COLO668 (cell line): ENCODE results near the gene TIGD1.

Experiments
- DNase-seq: peaks from one replicate; lab custom pipeline; 2025; ENCODE audit not compliant: unreplicated experiment; lab: John Stamatoyannopoulos, UW

The TIGD1 gene

DNA sequence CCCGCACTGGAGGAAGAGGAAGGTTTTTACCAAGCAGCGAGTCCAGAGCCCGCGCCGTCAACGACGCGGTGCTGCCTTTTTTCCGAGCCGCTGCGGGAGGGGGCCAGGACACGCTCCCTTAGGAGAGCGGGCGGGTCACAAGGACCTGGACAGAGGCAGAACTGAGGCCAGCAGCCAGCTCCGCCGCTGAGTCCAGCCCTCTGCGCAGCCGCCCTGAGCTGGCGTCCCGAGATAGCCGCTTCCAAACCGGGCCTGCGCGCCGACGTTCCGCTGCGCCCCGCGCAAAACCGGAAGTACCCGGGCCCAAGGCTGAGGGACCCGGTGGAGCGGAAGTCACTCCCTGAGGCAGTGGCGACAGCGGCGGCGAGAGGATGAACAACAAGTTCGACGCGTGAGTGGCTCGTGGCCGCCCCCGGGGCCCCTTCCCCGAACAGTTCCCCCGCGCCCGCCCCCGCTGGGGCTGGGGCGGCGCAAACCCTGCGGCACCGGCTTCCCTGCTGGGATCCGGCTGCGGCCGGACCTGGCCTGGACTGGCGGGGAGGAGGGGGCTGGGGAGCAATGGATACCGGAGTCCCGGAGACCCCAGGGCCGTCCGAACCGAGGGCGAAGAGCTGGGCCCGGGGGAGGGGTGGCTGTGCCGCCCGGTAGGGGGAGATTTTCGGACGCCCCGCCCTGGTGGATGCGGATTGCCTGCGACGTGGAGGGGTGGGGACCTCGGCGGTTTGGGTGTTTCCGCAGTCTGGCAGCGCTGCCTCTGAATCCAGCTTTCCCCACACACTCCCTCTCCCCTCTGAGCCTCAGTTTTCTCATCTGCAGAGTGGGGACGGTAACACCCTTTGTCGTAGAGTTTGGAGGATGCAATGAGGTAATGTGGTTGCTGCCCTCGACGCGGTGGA is at the start of gene TIGD1, which contains the start of gene EIF4E2:
Gene TIGD1, minus strand, starts transcription at position 204 of the 896 bp plus-strand sequence. CDS start 675 bp downstream, outside the sequence.
Gene EIF4E2, plus strand, starts transcription at position 336 of the 896 bp plus-strand sequence. Its CDS starts 36 bp downstream, at position 372.
- peak; percentile 94 for DNase-seq

DNA sequence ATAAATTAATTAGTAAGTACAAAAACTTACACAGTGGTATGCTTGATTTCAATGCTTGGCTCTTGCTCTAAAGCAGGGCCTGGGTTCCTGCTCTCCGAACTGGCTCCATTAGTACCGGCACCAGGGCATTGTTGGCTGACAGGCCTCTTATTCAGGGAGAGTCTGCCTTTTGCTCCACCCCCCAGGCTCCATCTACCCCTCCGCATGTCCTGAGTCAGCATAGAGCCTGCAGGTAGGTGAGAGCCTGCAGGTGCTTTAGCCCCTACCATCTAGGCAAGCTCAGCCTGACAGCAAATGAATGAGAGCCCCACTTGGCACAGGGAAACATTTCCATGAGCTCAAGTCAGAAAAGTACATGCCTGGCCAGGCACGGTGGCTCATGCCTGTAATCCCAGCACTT is 47.9 kb upstream of the TIGD1 start:
- no peak for DNase-seq

DNA sequence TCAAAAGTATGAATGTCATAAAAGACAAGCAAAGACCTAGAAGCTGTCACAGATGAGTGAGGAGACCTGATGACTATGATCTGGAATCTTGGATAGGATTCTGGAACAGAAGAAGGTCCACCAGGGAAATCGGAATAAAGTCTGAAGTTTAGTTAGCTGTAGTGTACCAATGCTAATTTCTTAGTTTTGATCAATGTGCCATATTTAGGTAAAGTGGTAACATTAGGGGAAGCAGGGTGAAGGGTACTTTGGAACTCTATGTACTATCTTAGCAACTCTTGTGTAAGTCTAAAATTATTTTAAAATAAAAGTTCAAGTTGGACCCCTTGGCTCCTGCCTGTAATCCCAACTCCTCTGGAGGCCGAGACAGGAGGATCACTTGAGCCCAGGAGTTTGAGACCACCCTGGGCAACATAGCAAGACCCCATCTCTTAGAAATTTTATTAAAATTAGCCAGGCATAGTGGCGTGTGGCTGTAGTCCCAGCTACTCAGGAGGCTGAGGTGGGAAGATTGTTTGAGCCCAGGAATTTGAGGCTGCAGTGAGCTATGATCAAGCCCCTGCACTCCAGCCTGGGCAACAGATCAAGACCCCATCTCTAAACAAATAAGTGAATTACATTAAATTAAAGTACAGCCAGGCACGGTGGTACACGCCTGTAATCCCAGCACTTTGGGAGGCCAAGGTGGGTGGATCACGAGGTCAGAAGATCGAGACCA is 47.2 kb upstream of the TIGD1 start:
- no peak for DNase-seq

DNA sequence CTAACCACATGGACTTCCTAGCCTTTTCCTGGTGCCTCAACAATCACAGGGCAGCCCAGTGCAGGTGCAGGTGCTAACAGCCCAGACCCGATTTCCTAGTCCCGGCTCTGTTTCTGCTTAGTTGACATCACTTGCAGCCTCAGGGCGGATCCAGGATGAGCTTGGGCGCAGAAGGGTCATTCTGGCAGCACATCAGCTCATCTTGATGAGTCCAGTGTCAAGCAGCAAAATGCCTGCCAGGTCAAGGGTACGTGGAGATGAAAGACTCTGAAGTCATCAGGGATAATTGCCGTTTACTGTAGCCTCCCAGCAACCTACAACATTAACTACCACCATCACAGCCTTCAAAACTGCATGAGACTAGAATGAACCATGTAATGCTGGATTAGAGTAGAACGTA is 43.6 kb upstream of the TIGD1 start:
- DNase-seq = no peak

DNA sequence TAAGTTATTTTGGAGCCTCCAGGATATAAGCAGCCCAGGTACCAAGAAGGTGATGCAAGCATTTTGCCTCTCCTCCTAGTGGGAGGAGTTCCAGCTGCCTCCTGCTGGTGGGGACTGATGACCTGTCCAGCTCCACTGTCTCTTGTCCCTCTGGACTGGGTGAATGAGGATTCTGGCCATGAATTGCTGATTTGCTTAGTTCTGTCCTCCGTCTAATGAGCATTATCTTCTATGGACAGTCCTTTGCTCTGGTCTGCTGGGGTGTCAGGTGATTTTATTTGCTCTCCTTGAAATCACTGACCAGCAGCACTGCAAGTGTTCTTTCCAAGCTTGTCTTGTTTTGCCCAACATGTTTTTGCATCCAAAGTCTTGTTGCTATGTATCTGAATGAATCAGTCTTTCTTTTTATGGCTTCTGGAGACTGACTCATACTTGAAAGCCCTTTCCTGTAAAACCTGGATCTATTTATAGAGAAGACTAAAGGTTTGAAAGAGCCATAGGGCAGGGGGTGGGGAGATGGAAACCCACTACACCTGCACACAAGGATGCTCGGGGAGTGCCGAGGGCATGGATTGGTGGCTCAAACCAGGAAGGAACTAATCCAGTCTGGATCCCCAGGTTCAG is 42.5 kb upstream of the TIGD1 start:
- peak; percentile 32 for DNase-seq

DNA sequence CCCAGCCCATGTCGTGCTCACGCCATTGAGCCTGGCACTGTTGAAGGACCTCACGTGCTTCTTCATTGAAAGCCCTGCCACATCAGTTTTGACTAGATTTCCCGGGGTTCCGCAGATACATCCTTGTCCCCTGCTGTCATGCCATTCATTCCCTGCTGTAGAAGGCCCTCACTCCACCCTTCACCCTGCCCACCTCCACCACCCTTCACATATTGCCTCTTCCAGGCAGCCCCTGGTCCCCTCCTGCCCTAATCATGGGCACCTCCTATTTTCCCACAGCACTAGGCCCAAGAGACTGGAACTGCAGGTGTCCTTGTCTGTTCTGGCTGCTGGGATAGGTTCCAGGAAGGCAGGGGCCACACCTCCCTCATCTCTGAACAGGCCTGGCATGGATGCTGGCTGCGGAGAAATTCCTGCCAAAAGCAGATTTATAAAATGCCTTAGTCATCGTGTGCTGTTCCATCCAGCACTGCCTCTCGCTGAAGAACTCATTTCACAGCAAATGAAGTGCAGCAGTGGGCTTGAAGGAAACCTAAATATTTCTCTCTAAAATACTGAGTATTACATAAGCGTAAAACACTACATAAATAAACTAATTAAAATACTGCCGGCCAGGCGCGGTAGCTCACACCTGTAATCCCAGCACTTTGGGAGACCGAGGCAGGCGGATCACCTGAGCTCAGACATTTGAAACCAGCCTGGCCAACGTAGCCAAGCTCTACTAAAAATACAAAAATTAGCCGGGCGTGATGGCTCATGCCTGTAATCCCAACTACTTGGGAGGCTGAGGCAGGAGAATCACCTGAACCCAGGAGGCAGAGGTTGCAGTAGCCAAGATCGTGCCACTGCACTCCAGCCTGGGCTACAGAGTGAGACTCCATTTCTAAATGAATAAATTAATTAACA is 38.6 kb upstream of the TIGD1 start:
- no peak for DNase-seq

DNA sequence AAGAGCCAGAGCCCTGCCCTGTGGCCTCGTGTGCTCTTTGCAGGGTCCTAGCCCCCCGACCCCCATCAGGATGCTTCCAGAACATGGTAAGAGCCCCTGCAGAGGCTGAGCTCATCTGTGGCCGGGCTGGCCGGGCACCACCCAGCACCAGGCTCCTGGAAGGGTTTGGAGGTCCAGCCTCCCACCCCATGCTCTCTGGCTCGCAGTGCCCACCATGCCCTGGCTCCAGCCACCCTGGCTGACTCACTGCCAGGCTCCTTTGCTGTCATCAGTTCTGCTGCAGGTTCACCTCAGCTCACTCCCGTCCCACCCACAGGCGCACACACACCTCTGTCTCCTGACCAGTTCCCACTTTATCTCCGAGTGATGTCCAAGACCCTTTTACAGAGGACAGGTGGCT is 37.7 kb upstream of the TIGD1 start:
- DNase-seq = no peak

DNA sequence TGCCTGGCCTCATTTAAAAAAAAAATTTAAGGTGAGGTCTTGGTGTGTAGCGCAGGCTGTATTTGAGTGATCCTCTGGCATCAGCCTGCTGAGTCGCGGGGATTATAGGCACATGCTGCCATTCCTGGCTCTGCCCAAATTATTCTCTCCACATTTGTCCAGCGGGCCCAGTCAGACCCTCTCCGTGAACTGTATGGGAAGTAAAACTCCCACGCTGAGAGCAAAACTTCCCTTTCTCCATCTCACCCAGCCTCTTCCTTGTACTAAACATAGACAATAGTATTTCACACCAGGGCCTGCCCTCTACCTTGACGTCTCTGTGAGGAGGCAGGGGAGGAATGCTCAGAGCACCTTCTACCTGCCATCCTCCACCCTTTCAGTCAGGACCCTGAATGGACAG is 37.2 kb upstream of the TIGD1 start:
- no peak for DNase-seq

DNA sequence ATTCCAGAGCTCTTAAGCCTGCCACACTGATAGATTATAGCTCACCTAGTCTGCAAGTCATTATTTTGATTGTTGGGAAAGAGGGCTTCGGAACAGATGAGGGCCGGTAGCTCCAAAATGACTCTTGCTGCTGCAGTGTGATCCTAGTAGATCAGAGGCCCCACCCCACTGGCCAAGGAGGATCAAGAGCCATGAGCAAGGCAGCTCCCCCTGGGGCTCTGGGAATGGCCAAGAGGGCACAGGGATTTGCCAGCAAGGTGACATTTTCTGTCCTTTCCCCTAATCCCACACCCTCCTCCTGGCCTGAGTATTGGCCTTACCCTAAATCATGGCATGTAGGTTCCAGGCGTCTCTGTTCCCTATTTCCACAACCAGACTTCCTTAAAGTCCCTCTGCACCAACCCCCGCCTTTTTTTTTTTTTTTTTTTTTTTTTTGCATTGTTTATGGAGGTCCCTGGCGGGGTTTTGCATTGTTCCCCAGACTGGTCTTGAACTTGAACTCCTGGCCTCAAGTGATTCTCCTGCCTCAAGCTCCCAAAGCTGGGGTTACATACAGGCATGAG is 36.7 kb upstream of the TIGD1 start:
- DNase-seq = no peak

DNA sequence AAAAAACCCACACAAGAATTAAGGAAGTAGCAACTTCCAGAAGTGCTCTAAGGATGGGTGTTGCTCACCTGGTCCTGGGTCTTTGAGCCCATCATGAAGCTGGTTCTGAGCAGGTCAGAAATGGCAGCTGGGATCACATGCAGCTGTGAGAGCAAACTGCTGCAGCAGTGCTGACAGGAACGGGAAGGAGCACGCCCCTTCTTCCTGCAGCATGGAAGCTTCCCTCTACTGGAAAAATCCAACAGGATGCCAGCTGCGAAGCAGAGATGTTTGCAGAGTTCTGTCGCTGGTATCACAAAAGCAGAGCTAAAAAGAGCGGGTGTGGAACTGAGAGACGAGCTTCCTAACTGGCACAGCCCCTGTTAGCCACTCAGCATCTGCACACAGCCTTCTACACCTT is 33.9 kb upstream of the TIGD1 start:
- peak; percentile 3 for DNase-seq

DNA sequence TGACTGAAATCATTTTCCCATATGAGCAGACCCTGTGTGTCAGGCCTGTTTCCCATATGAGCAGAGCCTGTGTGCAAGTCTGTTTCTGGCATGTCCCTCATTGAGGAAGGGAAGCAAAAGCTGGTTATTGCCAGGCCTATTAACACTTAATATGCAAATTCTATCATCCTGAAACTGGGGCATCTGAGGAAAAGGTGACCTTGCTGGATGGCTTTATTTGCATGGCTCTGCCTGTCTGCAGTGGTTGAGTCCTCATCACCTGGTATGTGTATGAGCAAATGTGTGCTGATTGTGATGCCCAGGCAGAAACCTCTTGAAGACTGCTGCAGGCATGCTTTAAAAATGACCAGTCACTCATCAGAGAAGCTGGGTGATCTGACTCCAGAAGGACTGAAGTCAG is 31.4 kb upstream of the TIGD1 start:
- no peak for DNase-seq

DNA sequence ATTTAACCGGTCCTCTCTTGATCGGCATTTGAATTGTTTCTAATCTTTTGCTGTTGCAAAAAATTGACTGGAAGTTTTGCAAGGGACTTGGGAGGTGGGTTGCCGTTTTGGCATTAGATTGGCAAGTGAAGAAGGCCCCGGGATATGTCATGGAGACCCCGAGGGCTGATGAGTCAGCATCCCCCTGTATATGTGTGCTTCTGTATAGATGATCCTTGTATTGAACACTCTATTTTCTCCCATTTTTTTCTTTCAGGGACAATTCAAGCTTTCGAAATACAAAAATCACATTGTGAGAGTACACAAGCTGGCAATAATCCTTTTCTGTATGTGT is 30.3 kb upstream of the TIGD1 start:
- DNase-seq = no peak

DNA sequence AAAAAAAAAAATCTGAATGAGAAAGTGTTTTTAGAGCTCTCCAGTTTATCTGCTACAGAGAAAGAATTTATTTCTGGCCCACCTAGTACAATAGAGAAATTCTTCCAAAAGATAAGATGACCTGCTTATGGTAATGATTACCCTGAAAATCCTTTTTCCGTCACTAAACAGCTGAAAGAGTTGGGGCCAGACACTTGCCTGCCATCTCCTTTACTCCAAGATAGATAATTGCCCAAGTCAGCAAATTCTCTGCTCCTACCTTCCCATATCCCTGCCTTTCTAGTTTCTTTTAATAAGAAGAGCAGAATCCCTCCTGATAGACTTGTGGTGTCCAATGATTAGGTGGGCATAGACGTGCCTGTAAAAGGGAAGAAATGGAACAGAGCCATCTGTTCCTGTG is 28.3 kb upstream of the TIGD1 start:
- no peak for DNase-seq

DNA sequence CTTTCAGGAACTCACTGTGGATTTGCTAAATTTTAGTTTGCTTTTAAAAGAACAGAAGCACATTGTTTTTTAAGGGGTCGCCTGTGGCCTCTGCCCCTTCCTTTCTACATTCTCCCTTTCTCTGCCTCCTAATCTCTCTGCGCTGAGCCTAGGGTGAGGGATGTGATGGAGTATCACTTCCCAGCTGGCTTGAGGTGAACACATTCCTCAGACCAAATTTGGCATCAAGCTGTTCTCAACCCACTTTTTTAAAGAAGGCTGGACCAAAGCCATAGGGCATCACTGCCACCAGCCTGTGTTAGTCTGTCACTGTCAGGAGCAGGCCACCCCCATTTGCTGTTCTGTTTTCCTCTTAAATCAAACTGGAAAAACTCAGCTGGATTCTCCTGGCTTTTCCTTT is 27.5 kb upstream of the TIGD1 start:
- DNase-seq = no peak

DNA sequence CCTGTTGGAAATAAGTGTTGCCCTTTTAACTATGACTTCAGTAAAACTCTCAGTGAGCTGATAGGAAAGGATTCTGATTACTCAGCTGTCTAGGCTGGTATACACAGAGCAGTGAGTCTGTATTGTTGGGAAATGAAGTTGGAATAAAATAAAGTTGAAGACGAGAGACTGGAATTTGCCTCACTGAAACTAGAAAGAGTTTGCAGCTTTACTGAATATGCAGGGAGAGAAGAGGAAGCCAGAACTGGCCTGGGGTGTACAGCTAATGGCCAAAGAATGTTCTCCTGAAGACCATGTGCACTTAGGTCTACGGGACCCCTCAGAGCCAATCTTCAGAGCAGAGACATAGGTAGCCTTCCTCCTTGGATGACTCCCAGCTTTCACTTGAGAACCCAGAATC is 26.6 kb upstream of the TIGD1 start:
- DNase-seq = no peak

DNA sequence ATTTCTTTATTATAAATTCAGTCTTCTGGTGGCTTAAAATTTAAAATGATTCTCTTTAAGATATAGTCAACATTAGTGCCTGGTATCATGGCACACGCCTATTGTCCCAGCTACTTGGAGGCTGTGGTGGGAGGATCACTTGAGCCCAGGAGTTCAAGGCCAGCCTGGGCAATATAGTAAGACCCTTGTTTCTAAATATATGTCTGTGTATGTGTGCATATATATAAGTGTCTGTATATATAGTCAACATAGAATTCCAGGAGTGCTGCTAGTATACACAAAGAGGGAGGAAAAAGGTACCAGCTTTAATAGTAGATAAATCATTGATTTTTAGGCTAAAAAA is 25.0 kb upstream of the TIGD1 start:
- DNase-seq = no peak

DNA sequence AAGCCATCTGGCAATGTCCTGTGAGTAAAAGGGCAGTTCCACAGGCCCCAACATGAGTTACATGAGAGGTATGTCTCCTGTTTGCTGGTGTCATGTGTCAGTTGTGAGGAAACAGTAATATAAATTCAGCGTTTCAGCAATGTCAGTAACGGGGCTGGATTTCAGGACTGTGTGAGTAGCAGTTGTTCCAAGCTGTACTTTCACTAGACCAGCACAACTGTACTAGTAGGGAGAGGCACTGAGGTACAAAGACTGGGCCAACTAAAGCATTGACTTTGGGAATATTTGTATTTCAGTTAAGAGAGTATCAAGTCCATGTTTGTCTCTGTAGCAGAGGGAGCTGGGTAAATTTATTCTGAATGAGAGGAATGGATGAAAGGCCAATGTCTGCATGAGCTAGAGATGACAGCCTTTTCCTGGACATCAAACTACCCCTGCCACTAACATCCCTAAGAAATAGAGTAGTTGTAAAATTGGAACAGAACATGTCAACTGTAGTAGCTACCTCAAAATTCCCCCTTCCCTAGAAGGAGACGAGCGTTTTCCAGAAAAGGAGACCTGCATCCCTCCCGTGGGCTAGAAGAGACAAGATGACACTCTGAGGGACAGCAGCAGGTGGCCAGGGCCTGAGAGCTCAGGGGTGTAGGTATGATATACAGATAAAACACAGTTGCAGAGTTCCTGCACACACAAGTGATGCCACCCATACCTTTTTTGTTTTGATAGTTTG is 24.5 kb upstream of the TIGD1 start:
- no peak for DNase-seq

DNA sequence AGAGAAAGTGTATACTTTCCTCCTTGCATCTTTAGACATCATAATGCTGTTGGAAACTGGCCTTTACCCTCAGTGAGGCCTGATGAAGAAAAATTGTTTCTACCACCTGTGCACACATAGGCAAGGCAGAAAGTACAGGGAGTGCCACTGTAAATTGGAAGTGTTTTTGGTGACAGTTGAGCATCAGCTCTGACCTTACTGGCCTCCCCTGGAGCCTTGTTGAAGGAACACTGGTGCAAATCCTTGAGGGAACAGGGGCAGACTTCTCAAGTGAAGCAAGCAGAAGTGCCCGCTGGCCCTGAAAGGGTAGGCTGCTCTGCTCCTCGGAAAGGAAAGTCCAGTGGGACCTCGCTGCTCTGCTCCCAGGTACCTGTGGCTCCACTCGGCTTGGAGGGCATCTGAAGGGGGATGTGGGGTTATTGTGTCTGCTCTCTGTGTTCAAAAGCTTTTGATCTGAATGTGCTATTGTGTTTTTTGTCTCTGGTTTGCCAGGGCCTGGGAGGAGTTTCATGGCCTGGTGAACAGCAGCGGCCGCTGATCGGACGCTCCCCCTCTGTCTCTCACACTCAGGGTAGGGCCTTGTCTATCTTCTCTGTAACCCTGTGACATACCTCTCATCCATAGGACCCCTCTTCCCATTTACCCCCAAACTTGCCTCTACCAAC is 23.5 kb upstream of the TIGD1 start:
- DNase-seq = no peak

DNA sequence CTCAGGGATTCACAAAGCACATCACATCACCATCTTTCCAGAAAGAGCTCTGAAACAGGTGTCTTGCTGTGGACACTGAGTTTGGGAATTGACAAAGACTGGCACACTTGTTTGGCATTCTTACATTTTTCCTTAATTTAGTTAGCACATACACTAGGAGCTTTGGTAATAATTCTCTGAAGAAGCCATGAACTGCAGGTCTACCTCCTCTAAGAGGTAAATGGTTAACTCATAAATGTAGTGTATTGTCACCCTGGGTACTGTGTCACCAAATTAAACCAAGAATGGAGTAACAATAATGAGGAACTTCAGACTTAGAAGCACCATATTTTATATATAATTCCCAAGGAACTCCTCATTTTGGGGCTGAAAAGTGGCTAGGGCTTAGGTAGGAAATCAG is 22.7 kb upstream of the TIGD1 start:
- no peak for DNase-seq
